Measurements from ENCODE around the gene SYNE1.
"Not testable (repeated sequence)": the region's sequence is repeated elsewhere in the genome, so short reads cannot be mapped to it uniquely, and the experiment has no call there.

SYNE1 gene

GRCh38 chr6:152087096-152087495, 550.1 kb downstream of the SYNE1 start:
- DNase-seq: no peak

- no peak for DNase-seq
These were observed 550.8 kb downstream of the SYNE1 start for GRCh38 chr6:152086223-152086873.

DNA sequence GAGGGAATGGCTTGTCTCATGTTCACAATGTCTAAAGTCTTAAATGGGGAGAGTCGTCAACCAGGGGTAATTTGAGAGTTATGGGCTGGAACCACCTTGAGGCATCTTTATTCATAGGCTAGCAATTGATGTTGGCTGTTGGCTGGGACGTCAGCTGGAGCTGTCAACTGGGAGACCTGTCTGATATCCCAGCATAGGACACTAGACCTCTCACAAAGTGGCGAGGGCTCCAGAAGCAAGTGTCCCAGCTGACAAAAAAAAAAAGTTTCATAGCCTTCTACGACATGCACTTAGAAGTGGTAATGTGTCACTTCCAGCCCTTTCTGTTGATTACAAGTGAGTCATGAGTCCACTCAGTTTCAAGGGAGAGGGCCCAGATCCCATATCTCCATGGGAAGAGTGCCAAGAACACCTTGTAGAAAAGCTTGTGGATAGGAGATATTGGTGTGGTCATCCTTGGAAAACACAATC, 551.7 kb downstream of the SYNE1 start:
- no peak for DNase-seq

- no peak for DNase-seq
These were observed 558.4 kb downstream of the SYNE1 start for GRCh38 chr6:152078804-152079203.

DNA sequence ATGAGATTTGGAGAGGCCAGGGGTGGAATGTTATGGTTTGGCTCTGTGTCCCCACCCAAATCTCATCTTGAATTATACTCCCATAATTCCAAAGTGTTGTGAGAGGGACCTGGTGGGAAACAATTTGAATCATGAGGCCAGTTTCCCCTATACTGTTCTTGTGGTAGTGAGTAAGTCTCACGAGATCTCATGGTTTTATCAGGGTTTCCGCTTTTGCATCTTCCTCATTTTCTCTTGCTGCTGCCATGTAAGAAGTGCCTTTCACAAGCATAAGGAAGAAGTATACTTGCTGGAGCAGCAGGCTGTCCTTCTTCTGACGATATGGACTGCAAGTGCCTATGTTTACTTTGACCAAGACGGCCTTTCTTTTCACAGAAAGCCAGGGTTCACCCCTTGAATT, 559.2 kb downstream of the SYNE1 start:
- no peak for DNase-seq

DNA sequence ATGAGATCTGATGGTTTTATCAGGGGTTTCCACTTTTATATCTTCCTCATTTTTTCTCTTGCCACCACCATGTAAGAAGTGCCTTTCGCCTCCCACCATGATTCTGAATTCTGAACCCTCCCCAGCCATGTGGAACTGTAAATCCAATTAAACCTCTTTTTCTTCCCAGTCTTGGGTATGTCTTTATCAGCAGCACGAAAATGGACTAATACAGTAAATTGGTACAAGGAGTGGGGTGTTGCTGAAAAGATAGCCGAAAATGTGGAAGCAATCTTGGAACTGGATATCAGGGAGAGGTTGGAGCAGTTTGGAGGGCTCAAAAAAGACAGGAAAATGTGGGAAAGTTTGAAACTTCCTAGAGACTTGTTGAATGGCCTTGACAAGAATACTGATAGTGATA, 560.9 kb downstream of the SYNE1 start:
- DNase-seq: not testable (repeated sequence)

DNA sequence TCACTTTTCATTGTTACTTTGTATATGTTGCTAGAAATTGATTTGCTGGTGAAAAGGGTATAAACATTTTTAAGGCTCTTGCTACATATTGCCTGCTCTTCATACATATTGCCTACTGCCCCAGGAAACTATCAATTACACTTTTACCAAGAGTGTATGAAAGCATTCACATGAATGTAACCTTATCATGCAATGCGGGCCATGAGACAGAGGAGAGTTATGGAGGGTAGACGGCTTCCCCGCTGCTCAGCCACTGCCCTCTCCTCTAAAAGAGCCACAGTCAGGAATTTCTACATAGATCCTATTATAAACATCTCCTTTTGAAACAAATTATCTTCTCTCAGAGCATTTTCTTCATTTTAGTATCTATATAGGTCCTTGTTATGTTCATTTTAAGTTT, 565.3 kb downstream of the SYNE1 start:
- DNase-seq: no peak
